Kidney (tissue), 14 donors: Measurements from ENCODE around the gene CMIP. TPM values are rescaled to one million over a fixed set of nuclear protein-coding genes. Genes with fewer than 3 reads are reported as not detected.
A peak's percentile ranks its signal among the peaks of the same experiment; 100 is the strongest.

Experiments
- DNase-seq, 5 donors: peaks; one replicate each; pipeline ENCODE4 v3.0.0-alpha.2; 2013 to 2020
- FAIRE-seq: peaks from 2 replicates; lab custom pipeline; 2012; peaks lifted over from hg19 to GRCh38; lab: Jason Lieb, UNC
- H3K27ac ChIP-seq, 2 donors: one replicate each; pipeline ENCODE4 v1.7.0; 2013; ENCODE audit warnings: low read depth in 2 of 2, low read length in 2 of 2, inconsistent platforms in 1 of 2
- H3K27me3 ChIP-seq: one replicate; pipeline ENCODE4 v1.7.1; 2013; ENCODE audit warnings: low read length, inconsistent platforms; ENCODE audit not compliant: control insufficient read depth, insufficient read depth
- H3K36me3 ChIP-seq, 3 donors: one replicate each; pipeline versions ENCODE4 v1.7.0 to v1.7.1; 2013; ENCODE audit warnings: low read length in 3 of 3, control low read depth in 1 of 3, inconsistent platforms in 1 of 3; ENCODE audit not compliant: insufficient read depth in 3 of 3, control insufficient read depth in 2 of 3
- H3K4me1 ChIP-seq, 3 donors: one replicate each; pipeline versions ENCODE4 v1.7.0 to v1.7.1; 2013; ENCODE audit warnings: low read length in 3 of 3, inconsistent platforms in 1 of 3, low read depth in 1 of 3; ENCODE audit not compliant: control insufficient read depth in 2 of 3, insufficient read depth in 2 of 3
- H3K4me3 ChIP-seq, 3 donors: one replicate each; pipeline versions ENCODE4 v1.7.0 to v1.8.1; 2013; ENCODE audit warnings: low read length in 3 of 3, control low read depth in 1 of 3, inconsistent platforms in 1 of 3
- H3K9ac ChIP-seq, 3 donors: one replicate each; pipeline versions ENCODE4 v1.7.0 to v1.7.1; 2013; ENCODE audit warnings: low read length in 3 of 3, control low read depth in 1 of 3, inconsistent platforms in 1 of 3
- H3K9me3 ChIP-seq, 3 donors: one replicate each; pipeline versions ENCODE4 v1.7.0 to v1.7.1; 2013; ENCODE audit warnings: low read length in 3 of 3, control low read depth in 1 of 3, inconsistent platforms in 1 of 3; ENCODE audit not compliant: control insufficient read depth in 2 of 3, insufficient read depth in 1 of 3
- CTCF ChIP-seq: IDR thresholded peaks from 3 replicates; pipeline ENCODE4 v1.5.1; 2012; ENCODE audit warnings: mild to moderate bottlenecking, moderate library complexity, borderline replicate concordance; ENCODE audit not compliant: insufficient read depth; ENCODE audit errors: extremely low read depth
- intact Hi-C: fragments of 100-400 bp; cut with DNase I; formaldehyde crosslinking; loops from one replicate; pipeline ENCODE4 v1.11.1; 2022
- polyA plus RNA-seq: library from polyadenylated mRNA; stranded (reverse); fragments of 350-450 nt; fragmentation: Illumina TruSeq; extraction: RNeasy Lipid Tissue Mini Kit (QIAGEN cat#74804); gene quantifications from one replicate; pipeline ENCODE4 v1.2.3, GENCODE V29; 2014; ENCODE audit warnings: low read depth, low replicate concordance; ENCODE audit not compliant: insufficient read depth
- total RNA-seq: library from RNA; stranded (reverse); fragmentation: NEBNext Ultra II Directional; extraction: Animal tissue kit (Norgen Biotek cat#: 25700); gene quantifications from one replicate; pipeline ENCODE4 v1.2.1, GENCODE V29; 2021
- donor health status: control.
- donor health status: control.
- donor health status: control.
- donor health status: control.
- donor health status: control.
- donor health status: DM: yes; HTN: yes; CAD: no.
- donor health status: Normal renal cell carcinoma (clear cell type).

The CMIP gene
- total and polyA plus RNA-seq, 2 donors from 2014 or later: 16.6 to 65.7 TPM

- Histone ChIP-seq H3K4me3 (no peak overlapping the region), H3K9ac (no peak overlapping the region), H3K36me3 (peaks cover 0 to 21% (median 3%) of the 10 kb centered on the region in 3 donors), H3K27me3 (no peaks in the 10 kb centered on the region), H3K9me3 (no peaks in the 10 kb centered on the region), H3K27ac (peak overlapping the region; percentile 14 to 85), H3K4me1 (peaks cover 0 to 26% (median 15%) of the 10 kb centered on the region in 3 donors)
- intact Hi-C loops: no loop called here
- DNase-seq: peak in 3 of 5 donors; percentile 47 to 92 (median 75)
- no peak for FAIRE-seq
- TF ChIP-seq CTCF: no peak
These were observed 165.7 kb downstream of the CMIP start for GRCh38 chr16:81610144-81610842.

- intact Hi-C loops: no loop called here
- Histone ChIP-seq H3K27ac (peak overlapping the region; percentile 61 to 85), H3K27me3 (no peaks in the 10 kb centered on the region), H3K4me1 (peaks cover 0 to 29% (median 15%) of the 10 kb centered on the region in 3 donors), H3K9ac (no peak overlapping the region), H3K4me3 (no peak overlapping the region), H3K36me3 (peaks cover 0 to 21% (median 3%) of the 10 kb centered on the region in 3 donors), H3K9me3 (no peaks in the 10 kb centered on the region)
- FAIRE-seq (no peak), DNase-seq (no peak)
- TF ChIP-seq CTCF: no peak
These were observed 166.3 kb downstream of the CMIP start for GRCh38 chr16:81610936-81611335.

- no peaks in the 10 kb centered on the region for H3K27me3 ChIP-seq
- TF ChIP-seq CTCF: no peak
- FAIRE-seq: no peak
- H3K9me3 ChIP-seq: no peaks in the 10 kb centered on the region
- intact Hi-C loops: no loop called here
- H3K9ac ChIP-seq: no peak overlapping the region
- H3K4me1 ChIP-seq: peaks cover 0 to 35% (median 22%) of the 10 kb centered on the region in 3 donors
- no peak overlapping the region for H3K4me3 ChIP-seq
- peak overlapping the region; percentile 61 to 85 for H3K27ac ChIP-seq
- DNase-seq: no peak
- H3K36me3 ChIP-seq: peaks cover 0 to 21% (median 3%) of the 10 kb centered on the region in 3 donors
These were observed 167.1 kb downstream of the CMIP start for GRCh38 chr16:81611721-81612120.
